Neural cell (in vitro differentiated cells): Measurements from ENCODE around the gene ZNF3.

Source experiments
- CTCF ChIP-seq: fragments of 450-650 bp; IDR thresholded peaks from 2 replicates; pipeline ENCODE4 v1.5.1; 2014; ENCODE audit warnings: antibody characterized with exemption, mild to moderate bottlenecking, moderate library complexity; ENCODE audit not compliant: poor library complexity, severe bottlenecking
- EZH2 ChIP-seq: fragments of 200-600, 300-800 bp; shearing (Covaris generic), sonication (generic); IDR thresholded peaks from 2 replicates; pipeline ENCODE4 v1.6.1; 2014; ENCODE audit warnings: antibody characterized with exemption, low read length, borderline replicate concordance, mild to moderate bottlenecking; ENCODE audit not compliant: insufficient read depth, poor library complexity, severe bottlenecking
- POLR2AphosphoS5 ChIP-seq: IDR thresholded peaks from 2 replicates; pipeline ENCODE4 v1.6.1; 2012
- RAD21 ChIP-seq: fragments of 450-650 bp; conservative IDR thresholded peaks from 2 replicates; pipeline ENCODE4 v1.6.1; 2014; ENCODE audit warnings: antibody characterized with exemption, mild to moderate bottlenecking, moderate library complexity
- REST ChIP-seq: IDR thresholded peaks from 2 replicates; pipeline ENCODE4 v1.6.1; 2012; ENCODE audit warnings: borderline replicate concordance

- TF ChIP-seq REST = no peak
- TF ChIP-seq POLR2AphosphoS5 = no peak
- no peak for TF ChIP-seq CTCF
- no peak for TF ChIP-seq EZH2
- TF ChIP-seq RAD21 = no peak
These were observed 57.4 kb downstream of the ZNF3 start for GRCh38 chr7:100024020-100024619.
